ENCODE measurements around the gene HMCN1.
"Not testable (repeated sequence)": the region's sequence is repeated elsewhere in the genome, so short reads cannot be mapped to it uniquely, and the experiment has no call there.

HMCN1 gene

DNA sequence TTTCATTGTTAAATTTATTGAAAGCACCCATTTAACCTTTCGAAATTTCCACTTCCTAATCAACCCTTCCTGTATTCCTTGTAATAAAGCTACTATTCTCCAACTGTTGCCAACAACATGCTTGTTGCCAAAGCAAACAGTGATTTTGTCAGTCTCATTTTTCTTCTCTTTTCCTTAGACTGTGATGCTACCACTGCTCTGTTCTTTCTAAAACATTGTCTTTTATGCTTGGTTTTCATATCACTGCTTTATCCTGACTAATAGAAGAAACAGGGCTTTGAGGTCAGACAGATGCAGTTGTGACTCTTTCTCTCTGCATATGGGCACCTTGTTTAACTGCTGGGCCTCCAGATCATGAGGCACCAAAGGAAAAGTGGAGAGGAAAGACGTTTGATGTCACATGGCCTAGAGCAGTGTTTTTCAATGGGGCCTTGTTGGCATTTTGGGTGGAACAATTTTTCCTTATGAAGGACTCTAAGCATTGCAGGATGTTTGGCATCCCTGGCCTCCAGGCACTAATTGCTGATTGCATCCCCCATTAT is 56.1 kb downstream of the HMCN1 start:
- no peaks in the 10 kb centered on the region for H3F3A ChIP-seq (ENCODE audit: insufficient read depth, low read length)
- H3K4me3 ChIP-seq (ENCODE audit: low read depth, low read length, poor library complexity, severe bottlenecking): no peak overlapping the region
- no peaks in the 10 kb centered on the region for H3K4me1 ChIP-seq (ENCODE audit: insufficient read depth, low read length, severe bottlenecking)
- no peaks in the 10 kb centered on the region for H3K36me3 ChIP-seq (ENCODE audit: insufficient read depth, low read length)
- no peaks in the 10 kb centered on the region for H4K20me1 ChIP-seq (ENCODE audit: insufficient read depth, low read length)
- no peak overlapping the region for H2AFZ ChIP-seq (ENCODE audit: low read length)
- H3K4me2 ChIP-seq (ENCODE audit: low read length): no peak overlapping the region
- no peak overlapping the region for H3K27ac ChIP-seq (ENCODE audit: low read depth, low read length, poor library complexity, severe bottlenecking)
- no peak for TF ChIP-seq EZH2 (IDR thresholded peaks at IDR 0.05; ENCODE audit: borderline replicate concordance, low read length)
- TF ChIP-seq, protein P1, sequence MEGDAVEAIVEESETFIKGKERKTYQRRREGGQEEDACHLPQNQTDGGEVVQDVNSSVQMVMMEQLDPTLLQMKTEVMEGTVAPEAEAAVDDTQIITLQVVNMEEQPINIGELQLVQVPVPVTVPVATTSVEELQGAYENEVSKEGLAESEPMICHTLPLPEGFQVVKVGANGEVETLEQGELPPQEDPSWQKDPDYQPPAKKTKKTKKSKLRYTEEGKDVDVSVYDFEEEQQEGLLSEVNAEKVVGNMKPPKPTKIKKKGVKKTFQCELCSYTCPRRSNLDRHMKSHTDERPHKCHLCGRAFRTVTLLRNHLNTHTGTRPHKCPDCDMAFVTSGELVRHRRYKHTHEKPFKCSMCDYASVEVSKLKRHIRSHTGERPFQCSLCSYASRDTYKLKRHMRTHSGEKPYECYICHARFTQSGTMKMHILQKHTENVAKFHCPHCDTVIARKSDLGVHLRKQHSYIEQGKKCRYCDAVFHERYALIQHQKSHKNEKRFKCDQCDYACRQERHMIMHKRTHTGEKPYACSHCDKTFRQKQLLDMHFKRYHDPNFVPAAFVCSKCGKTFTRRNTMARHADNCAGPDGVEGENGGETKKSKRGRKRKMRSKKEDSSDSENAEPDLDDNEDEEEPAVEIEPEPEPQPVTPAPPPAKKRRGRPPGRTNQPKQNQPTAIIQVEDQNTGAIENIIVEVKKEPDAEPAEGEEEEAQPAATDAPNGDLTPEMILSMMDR (IDR thresholded peaks at IDR 0.05; ENCODE audit: low read length): no peak
- H3K9me2 ChIP-seq (ENCODE audit: low read depth, low read length): no peaks in the 10 kb centered on the region
- H3K27me3 ChIP-seq (ENCODE audit: insufficient read depth, low read length): no peaks in the 10 kb centered on the region
- no peaks in the 10 kb centered on the region for H3K9me3 ChIP-seq (ENCODE audit: low read length)
- no peak overlapping the region for H3K9ac ChIP-seq (ENCODE audit: low read length)
- H3K79me2 ChIP-seq (ENCODE audit: insufficient read depth, low read length): no peaks in the 10 kb centered on the region

DNA sequence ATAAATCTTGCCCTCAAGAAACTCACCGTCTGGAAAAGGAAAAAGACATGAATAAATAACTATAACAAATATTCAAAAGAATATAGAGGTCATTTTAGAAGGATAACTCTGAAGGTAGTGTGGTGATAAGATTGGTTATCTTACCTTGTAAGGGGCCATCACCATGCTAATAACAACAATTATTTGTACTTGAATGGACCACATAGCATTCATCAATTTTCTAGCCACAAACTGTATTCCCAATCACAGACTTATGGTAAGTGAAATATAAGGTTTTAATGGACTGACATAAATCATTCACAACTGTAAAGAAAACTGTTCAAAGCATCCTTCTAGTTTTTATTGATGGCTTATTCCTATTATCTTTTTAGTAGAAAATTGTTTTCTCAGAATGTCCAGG is 57.8 kb downstream of the HMCN1 start:
- H3K9ac ChIP-seq (ENCODE audit: low read length): no peak overlapping the region
- no peaks in the 10 kb centered on the region for H3K4me1 ChIP-seq (ENCODE audit: insufficient read depth, low read length, severe bottlenecking)
- H3K36me3 ChIP-seq (ENCODE audit: insufficient read depth, low read length): no peaks in the 10 kb centered on the region
- H3K4me3 ChIP-seq (ENCODE audit: low read depth, low read length, poor library complexity, severe bottlenecking): no peak overlapping the region
- H3K27me3 ChIP-seq (ENCODE audit: insufficient read depth, low read length): no peaks in the 10 kb centered on the region
- no peaks in the 10 kb centered on the region for H3F3A ChIP-seq (ENCODE audit: insufficient read depth, low read length)
- no peaks in the 10 kb centered on the region for H4K20me1 ChIP-seq (ENCODE audit: insufficient read depth, low read length)
- H3K4me2 ChIP-seq (ENCODE audit: low read length): no peak overlapping the region
- no peaks in the 10 kb centered on the region for H3K9me2 ChIP-seq (ENCODE audit: low read depth, low read length)
- TF ChIP-seq EZH2 (IDR thresholded peaks at IDR 0.05; ENCODE audit: borderline replicate concordance, low read length): no peak
- TF ChIP-seq, protein P1 (IDR thresholded peaks at IDR 0.05; ENCODE audit: low read length): no peak
- H3K9me3 ChIP-seq (ENCODE audit: low read length): no peaks in the 10 kb centered on the region
- no peak overlapping the region for H2AFZ ChIP-seq (ENCODE audit: low read length)
- no peak overlapping the region for H3K27ac ChIP-seq (ENCODE audit: low read depth, low read length, poor library complexity, severe bottlenecking)
- H3K79me2 ChIP-seq (ENCODE audit: insufficient read depth, low read length): no peaks in the 10 kb centered on the region

DNA sequence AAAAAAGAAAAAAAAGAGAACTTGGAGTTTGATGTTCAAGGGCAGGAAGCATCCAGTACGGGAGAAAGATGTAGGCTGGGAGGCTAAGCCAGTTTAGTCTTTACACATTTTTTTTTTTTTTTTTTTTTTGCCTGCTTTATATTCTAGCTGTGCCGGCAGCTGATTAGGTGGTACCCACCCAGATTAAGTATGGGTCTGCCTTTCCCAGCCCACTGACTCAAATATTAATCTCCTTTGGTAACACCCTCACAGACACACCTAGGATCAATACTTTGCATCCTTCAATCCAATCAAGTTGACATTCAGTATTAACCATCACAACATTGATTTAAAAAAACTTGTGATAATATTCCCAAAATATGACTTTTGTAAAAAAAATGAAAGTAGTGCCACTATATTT is 60.3 kb downstream of the HMCN1 start:
- not testable (repeated sequence) for H3K4me3 ChIP-seq (ENCODE audit: low read depth, low read length, poor library complexity, severe bottlenecking); H3K4me2 ChIP-seq (ENCODE audit: low read length); H3K27me3 ChIP-seq (ENCODE audit: insufficient read depth, low read length); H3K4me1 ChIP-seq (ENCODE audit: insufficient read depth, low read length, severe bottlenecking); H3K27ac ChIP-seq (ENCODE audit: low read depth, low read length, poor library complexity, severe bottlenecking); H2AFZ ChIP-seq (ENCODE audit: low read length); H3F3A ChIP-seq (ENCODE audit: insufficient read depth, low read length); H3K79me2 ChIP-seq (ENCODE audit: insufficient read depth, low read length); H3K36me3 ChIP-seq (ENCODE audit: insufficient read depth, low read length); H4K20me1 ChIP-seq (ENCODE audit: insufficient read depth, low read length); H3K9me3 ChIP-seq (ENCODE audit: low read length); H3K9ac ChIP-seq (ENCODE audit: low read length); H3K9me2 ChIP-seq (ENCODE audit: low read depth, low read length)

DNA sequence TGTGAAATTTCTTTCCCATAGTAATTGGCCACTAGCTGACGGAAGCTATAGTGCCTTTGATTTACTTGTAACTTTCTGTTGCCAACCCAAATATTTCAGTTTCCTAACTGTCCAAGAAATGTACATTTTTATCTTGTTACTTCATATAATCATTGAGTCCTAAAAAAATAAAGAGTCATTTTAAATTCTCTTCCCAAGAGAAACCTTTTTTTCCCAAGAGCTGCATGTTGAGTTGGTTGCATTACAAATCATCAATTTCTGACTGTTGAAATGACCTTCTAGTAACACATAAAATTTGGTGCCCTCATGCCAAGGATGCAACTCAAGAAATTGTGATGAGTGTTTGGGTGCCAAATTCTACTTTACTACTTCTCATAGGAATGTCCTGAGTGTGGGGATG is 61.0 kb downstream of the HMCN1 start:
- H3K36me3 ChIP-seq (ENCODE audit: insufficient read depth, low read length): no peaks in the 10 kb centered on the region
- H3K79me2 ChIP-seq (ENCODE audit: insufficient read depth, low read length): no peaks in the 10 kb centered on the region
- no peak for TF ChIP-seq EZH2 (IDR thresholded peaks at IDR 0.05; ENCODE audit: borderline replicate concordance, low read length)
- TF ChIP-seq, protein P1 (IDR thresholded peaks at IDR 0.05; ENCODE audit: low read length): no peak
- H3K27ac ChIP-seq (ENCODE audit: low read depth, low read length, poor library complexity, severe bottlenecking): no peak overlapping the region
- no peak overlapping the region for H3K9ac ChIP-seq (ENCODE audit: low read length)
- no peak overlapping the region for H3K4me2 ChIP-seq (ENCODE audit: low read length)
- H3K9me2 ChIP-seq (ENCODE audit: low read depth, low read length): no peaks in the 10 kb centered on the region
- H4K20me1 ChIP-seq (ENCODE audit: insufficient read depth, low read length): no peaks in the 10 kb centered on the region
- H3F3A ChIP-seq (ENCODE audit: insufficient read depth, low read length): no peaks in the 10 kb centered on the region
- peaks cover 2% of the 10 kb centered on the region; the same call in 1 of the 2 replicates for H3K9me3 ChIP-seq (ENCODE audit: low read length)
- H3K4me1 ChIP-seq (ENCODE audit: insufficient read depth, low read length, severe bottlenecking): no peaks in the 10 kb centered on the region
- H3K4me3 ChIP-seq (ENCODE audit: low read depth, low read length, poor library complexity, severe bottlenecking): no peak overlapping the region
- no peaks in the 10 kb centered on the region for H3K27me3 ChIP-seq (ENCODE audit: insufficient read depth, low read length)
- H2AFZ ChIP-seq (ENCODE audit: low read length): no peak overlapping the region
